ENCODE data around the gene TTI1. TPM values are rescaled to one million over a fixed set of nuclear protein-coding genes. Genes with fewer than 3 reads are reported as not detected.
"Not testable (repeated sequence)": the region's sequence is repeated elsewhere in the genome, so short reads cannot be mapped to it uniquely, and the experiment has no call there.

The TTI1 gene
- total RNA-seq, 2 experiments from 2014 or later = 29.3 to 32.2 TPM

DNA sequence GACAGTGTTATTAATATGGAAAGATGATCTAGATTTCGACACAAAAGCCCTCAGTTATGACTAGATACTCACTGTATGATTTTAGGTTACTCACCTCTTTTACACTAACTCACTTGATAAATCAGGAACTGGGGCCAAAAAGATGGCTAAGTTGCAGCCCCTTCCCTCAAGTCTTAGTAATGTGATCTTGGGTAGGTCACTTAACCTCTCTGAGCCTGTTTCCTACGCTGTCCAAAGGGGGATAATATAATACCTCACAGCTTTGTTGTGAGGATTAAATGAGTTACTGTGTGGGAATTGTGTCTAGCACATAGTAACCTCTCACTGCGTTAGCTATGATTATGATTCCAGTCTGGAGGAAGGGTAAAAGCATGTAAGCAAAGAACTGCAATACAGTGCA lies 1.3 kb downstream of the TTI1 start:
- H3K9me3 Mint-ChIP-seq (ENCODE audit: insufficient read depth) = no peaks in the 10 kb centered on the region
- ChIA-PET POLR2A (interaction anchor here (1.0 kb wide), 1 partner anchor 10 kb away, joined by 4 read pairs; no protein-coding TSS in a partner anchor), CTCF (interaction anchor here (2.4 kb wide), 1 partner anchor 26 kb away, joined by 12 read pairs; no protein-coding TSS in a partner anchor)
- peak overlapping the region; percentile 93 for H3K4me3 Mint-ChIP-seq
- H3K27me3 Mint-ChIP-seq (ENCODE audit: low read depth) = no peaks in the 10 kb centered on the region
- H3K36me3 Mint-ChIP-seq (ENCODE audit: low read depth) = peaks cover 50% of the 10 kb centered on the region
- H3K4me1 Mint-ChIP-seq (ENCODE audit: low read depth) = peaks cover 61% of the 10 kb centered on the region
- ATAC-seq (no peak), DNase-seq (no peak)
- H3K27ac Mint-ChIP-seq = peak overlapping the region; percentile 99

DNA sequence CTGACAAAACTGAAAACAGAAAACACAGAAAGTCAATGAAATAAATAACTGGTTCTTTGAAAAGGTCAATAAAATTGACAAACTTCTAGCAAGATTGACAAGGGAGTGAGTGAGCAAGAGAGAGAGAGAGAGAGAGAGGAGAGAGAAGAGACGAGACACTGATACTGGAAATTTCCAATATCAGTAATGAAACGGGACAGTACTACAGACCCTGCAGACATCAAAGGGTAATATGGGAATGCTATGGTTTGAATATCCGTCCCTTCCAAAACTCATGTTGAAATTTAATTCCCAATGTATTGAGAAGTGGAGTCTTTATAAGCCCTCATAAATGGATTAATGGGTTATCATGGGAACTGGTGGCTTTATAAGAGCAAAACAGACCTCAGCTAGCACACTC lies 3.8 kb downstream of the TTI1 start:
- no peak overlapping the region for H3K27ac Mint-ChIP-seq
- peaks cover 43% of the 10 kb centered on the region for H3K4me1 Mint-ChIP-seq (ENCODE audit: low read depth)
- no peaks in the 10 kb centered on the region for H3K27me3 Mint-ChIP-seq (ENCODE audit: low read depth)
- H3K36me3 Mint-ChIP-seq (ENCODE audit: low read depth) = peaks cover 41% of the 10 kb centered on the region
- no peaks in the 10 kb centered on the region for H3K9me3 Mint-ChIP-seq (ENCODE audit: insufficient read depth)
- ATAC-seq (no peak), DNase-seq (no peak)
- no peak overlapping the region for H3K4me3 Mint-ChIP-seq
- ChIA-PET CTCF (no interaction called here), POLR2A (interaction anchor here (0.6 kb wide), 1 partner anchor 1188 kb away, joined by 3 read pairs; no protein-coding TSS in a partner anchor)

DNA sequence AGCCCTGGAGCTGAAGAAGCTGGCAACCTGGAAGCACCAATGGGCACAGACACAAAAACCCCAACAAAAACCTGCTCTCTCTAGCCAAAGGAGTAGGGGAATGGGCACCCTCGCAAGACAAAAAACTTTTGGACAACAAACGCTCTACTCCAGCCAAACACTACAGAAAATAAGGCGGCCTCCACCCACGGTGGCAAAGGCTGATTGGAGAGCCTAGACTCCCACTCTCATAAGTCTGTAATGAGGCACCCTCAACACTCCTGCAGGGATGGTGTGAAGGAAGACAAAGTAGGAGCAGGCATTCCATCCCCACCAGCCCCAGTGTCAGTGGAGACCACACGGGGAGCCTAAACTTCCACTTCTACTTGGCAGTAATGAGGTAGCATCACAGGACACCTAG lies 8.8 kb downstream of the TTI1 start:
- peaks cover 27% of the 10 kb centered on the region for H3K36me3 Mint-ChIP-seq (ENCODE audit: low read depth)
- DNase-seq = no peak
- peaks cover 17% of the 10 kb centered on the region for H3K4me1 Mint-ChIP-seq (ENCODE audit: low read depth)
- H3K9me3 Mint-ChIP-seq (ENCODE audit: insufficient read depth) = no peaks in the 10 kb centered on the region
- no peak for ATAC-seq
- POLR2A ChIA-PET = no interaction called here
- H3K27ac Mint-ChIP-seq = no peak overlapping the region
- H3K27me3 Mint-ChIP-seq (ENCODE audit: low read depth) = no peaks in the 10 kb centered on the region
- H3K4me3 Mint-ChIP-seq = no peak overlapping the region
- CTCF ChIA-PET = no interaction called here

DNA sequence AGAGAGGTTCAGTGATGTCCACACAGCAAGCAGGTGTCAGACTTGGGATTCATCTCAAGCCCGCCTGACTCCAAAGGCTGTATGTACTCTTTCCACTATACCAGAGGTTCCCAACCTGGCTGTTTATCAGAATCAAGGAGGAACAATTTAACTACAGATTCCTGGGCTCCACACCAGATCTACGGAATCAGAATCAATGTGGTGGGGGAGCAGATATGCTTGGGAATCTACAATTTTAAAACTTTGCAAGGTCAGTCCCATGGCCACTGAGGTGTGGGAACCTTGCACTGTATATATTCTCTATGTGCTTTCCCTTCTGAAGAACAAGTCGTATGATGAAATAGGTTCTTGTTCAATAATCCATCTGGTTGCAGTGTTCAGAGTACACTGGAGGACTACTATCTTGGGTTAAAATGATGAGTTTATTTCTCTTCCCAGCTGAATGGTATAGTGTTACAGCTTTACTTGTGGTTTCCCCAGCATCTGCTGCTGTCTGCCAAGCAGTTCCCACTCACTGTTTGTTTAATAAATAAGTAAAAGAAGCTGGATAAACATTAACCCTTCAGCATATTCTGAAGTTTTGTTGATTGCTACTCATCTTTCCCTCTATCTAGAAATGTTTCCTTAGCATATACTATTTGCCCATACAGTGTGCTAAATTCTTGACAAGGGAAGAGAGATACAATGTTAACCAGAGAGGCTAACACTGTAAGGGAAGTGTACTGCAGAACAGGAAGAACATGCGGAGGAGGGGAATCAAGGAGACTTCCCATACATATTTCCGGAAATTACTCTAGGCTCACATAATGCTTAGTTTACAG lies 9.9 kb downstream of the TTI1 start:
- ATAC-seq (no peak), DNase-seq (peak; percentile 17)
- no peak overlapping the region for H3K27ac Mint-ChIP-seq
- no peak overlapping the region for H3K4me3 Mint-ChIP-seq
- ChIA-PET POLR2A (interaction anchor here (0.7 kb wide), 1 partner anchor 10 kb away, joined by 3 read pairs; the partner anchor contains the start of gene TTI1), CTCF (no interaction called here)
- H3K36me3 Mint-ChIP-seq (ENCODE audit: low read depth) = peaks cover 31% of the 10 kb centered on the region
- peaks cover 6% of the 10 kb centered on the region for H3K4me1 Mint-ChIP-seq (ENCODE audit: low read depth)
- peaks cover under 1% of the 10 kb centered on the region for H3K9me3 Mint-ChIP-seq (ENCODE audit: insufficient read depth)
- H3K27me3 Mint-ChIP-seq (ENCODE audit: low read depth) = no peaks in the 10 kb centered on the region

DNA sequence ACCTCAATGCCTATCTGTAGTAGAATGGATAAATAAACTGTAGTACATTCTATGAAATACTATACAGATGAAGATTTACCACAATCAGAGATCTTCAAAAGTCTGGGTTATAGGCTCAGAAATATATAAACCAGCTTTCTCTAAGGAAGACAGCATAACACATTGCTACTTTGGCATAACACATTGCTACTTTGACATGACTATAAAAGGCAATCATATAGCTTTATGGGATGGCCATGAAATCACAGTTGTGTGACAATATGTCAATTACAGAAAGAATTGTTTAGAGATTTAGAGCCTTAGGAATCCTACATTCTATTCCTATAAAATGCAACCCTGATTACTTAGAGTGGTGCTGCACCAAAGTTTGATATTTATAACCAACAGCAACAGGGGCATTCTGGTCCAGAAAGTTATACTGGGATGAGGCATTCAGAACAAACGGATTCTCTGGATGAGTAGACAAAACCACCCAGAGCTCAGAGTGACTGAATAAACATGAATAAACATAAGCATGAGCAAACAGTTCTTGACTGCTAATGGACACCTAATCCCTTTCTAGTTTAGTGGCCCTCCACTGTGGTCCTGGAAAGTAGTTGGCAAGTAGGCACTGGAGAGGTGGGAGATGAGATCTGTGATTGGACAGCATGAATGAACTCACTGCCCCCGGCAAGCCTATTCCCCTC lies 12.0 kb downstream of the TTI1 start:
- no peak overlapping the region for H3K27ac Mint-ChIP-seq
- H3K4me1 Mint-ChIP-seq (ENCODE audit: low read depth) = no peaks in the 10 kb centered on the region
- no peak for ATAC-seq
- no peak overlapping the region for H3K4me3 Mint-ChIP-seq
- H3K27me3 Mint-ChIP-seq (ENCODE audit: low read depth) = no peaks in the 10 kb centered on the region
- CTCF ChIA-PET = interaction anchor here (1.4 kb wide), 1 partner anchor 200 kb away, joined by 5 read pairs; no protein-coding TSS in a partner anchor
- DNase-seq = no peak
- POLR2A ChIA-PET = no interaction called here
- peaks cover 12% of the 10 kb centered on the region for H3K9me3 Mint-ChIP-seq (ENCODE audit: insufficient read depth)
- H3K36me3 Mint-ChIP-seq (ENCODE audit: low read depth) = peaks cover 43% of the 10 kb centered on the region

DNA sequence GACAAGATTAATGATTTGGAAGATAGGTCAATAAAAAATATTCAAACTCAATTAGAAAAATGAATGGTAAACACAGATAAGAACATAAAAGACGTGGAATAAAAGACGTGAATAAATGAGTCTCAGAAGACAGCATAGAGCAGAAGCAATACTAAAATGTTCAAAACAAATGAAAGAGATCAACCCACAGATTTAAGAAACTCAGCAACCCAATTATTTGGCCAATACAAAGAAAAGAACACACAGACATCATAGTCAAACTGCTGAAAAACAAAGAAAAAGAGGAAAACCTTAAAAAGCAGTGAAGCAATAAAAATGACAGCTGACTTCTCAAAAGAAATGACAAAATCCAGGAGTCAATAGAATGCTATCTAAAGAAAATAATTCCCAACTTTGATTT lies 14.9 kb downstream of the TTI1 start:
- Mint-ChIP-seq H3K4me1 (ENCODE audit: low read depth) (no peaks in the 10 kb centered on the region), H3K27me3 (ENCODE audit: low read depth) (no peaks in the 10 kb centered on the region), H3K36me3 (ENCODE audit: low read depth) (peaks cover 61% of the 10 kb centered on the region), H3K9me3 (ENCODE audit: insufficient read depth) (peaks cover 12% of the 10 kb centered on the region), H3K4me3 (no peak overlapping the region), H3K27ac (no peak overlapping the region)
- ChIA-PET CTCF (no interaction called here), POLR2A (no interaction called here)
- ATAC-seq (no peak), DNase-seq (no peak)

DNA sequence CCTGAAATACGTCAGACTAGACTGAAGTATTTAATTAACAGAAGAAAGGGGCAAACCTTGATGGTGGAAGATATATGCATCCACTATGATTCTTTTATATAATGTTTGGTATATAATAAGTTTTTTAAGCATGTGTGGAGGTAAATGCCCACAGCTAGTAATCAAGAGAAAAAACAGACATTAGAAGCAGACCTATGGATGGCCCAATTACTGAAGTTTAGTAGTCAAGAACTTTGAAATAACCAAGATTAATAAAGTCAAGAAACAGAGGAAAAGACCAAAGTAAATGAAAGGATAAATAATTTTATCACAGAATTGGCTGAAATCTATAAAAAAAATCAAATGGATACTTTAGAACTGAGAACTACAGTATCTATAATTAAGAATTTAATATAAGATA lies 15.3 kb downstream of the TTI1 start:
- Mint-ChIP-seq H3K27me3 (ENCODE audit: low read depth) (no peaks in the 10 kb centered on the region), H3K27ac (no peak overlapping the region), H3K9me3 (ENCODE audit: insufficient read depth) (peaks cover 12% of the 10 kb centered on the region), H3K4me3 (no peak overlapping the region), H3K4me1 (ENCODE audit: low read depth) (no peaks in the 10 kb centered on the region), H3K36me3 (ENCODE audit: low read depth) (peaks cover 65% of the 10 kb centered on the region)
- DNase-seq (no peak), ATAC-seq (no peak)
- ChIA-PET CTCF (no interaction called here), POLR2A (interaction anchor here (1.2 kb wide), 1 partner anchor 16 kb away, joined by 7 read pairs; the partner anchor contains the start of genes RPRD1B and TTI1)

DNA sequence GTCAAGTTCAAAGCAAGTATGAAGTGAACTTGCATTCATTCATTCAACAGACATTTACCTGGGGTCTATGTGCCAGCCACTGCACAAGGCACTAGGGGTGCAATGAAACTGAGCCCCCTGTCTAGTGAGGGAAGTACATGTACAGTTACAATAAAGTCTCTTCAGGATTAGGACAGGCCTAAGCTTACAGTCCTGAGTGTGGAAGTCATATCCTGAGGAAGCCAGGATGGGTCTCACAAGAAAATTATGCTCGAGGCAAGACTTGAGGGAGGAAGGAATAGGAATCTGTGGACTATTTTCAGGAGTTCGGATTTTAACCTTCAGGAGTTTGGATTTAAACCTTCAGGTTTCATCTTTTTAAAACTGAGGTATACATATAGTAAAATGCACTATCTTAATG lies 19.4 kb downstream of the TTI1 start:
- ATAC-seq = no peak
- Mint-ChIP-seq H3K27ac (no peak overlapping the region), H3K36me3 (ENCODE audit: low read depth) (peaks cover 76% of the 10 kb centered on the region), H3K4me1 (ENCODE audit: low read depth) (no peaks in the 10 kb centered on the region), H3K4me3 (no peak overlapping the region), H3K9me3 (ENCODE audit: insufficient read depth) (peaks cover 12% of the 10 kb centered on the region), H3K27me3 (ENCODE audit: low read depth) (no peaks in the 10 kb centered on the region)
- POLR2A ChIA-PET = no interaction called here
- CTCF ChIA-PET = interaction anchor here (0.8 kb wide), 1 partner anchor 9 kb away, joined by 3 read pairs; no protein-coding TSS in a partner anchor
- DNase-seq = no peak

DNA sequence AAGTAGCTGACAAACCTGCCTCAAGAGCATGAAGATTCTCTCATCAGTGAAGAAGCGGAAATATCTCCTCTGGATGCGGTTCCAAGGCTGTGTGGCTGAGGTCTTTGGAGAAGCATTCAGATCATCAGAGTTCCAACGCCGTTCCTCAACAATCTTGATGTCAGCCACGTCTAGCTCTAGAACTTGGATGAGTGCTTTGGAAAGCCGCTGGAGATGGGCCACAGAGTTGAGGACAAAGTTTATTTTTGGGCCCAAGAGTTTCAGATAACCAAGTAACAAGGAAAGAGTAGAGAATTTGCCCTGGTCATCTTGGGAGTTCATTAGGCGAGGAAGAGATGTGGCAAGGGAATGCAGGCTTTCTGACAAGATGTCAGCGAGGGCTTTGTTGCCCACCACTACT lies 20.9 kb downstream of the TTI1 start:
- Mint-ChIP-seq H3K4me1 (ENCODE audit: low read depth) (peaks cover 1% of the 10 kb centered on the region), H3K27me3 (ENCODE audit: low read depth) (no peaks in the 10 kb centered on the region), H3K36me3 (ENCODE audit: low read depth) (peaks cover 72% of the 10 kb centered on the region), H3K9me3 (ENCODE audit: insufficient read depth) (peaks cover 4% of the 10 kb centered on the region), H3K4me3 (no peak overlapping the region), H3K27ac (no peak overlapping the region)
- POLR2A ChIA-PET = interaction anchor here (0.5 kb wide), 1 partner anchor 648 kb away, joined by 3 read pairs; no protein-coding TSS in a partner anchor
- no peak for DNase-seq
- CTCF ChIA-PET = no interaction called here
- no peak for ATAC-seq

DNA sequence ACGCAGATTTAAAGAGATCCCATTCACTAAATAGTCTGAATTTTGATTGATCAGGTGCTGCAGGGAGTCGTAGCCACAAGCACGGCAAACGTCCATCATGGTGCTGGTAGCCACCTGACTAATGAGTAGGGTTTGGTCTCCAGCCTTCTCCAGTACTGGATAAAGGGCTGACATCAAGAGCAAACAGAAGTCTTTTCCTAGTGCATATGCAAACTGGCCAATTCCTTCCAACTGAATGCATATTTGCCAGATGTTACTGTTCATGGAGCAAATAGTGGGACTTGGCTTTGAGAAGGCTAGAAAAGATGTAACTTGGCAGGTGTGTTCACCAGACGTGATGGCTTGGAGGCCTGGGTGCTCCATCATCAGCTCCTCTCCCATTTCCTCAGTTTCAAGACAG lies 21.6 kb downstream of the TTI1 start:
- POLR2A ChIA-PET = no interaction called here
- Mint-ChIP-seq H3K36me3 (ENCODE audit: low read depth) (peaks cover 69% of the 10 kb centered on the region), H3K27me3 (ENCODE audit: low read depth) (no peaks in the 10 kb centered on the region), H3K4me3 (no peak overlapping the region), H3K27ac (no peak overlapping the region), H3K4me1 (ENCODE audit: low read depth) (peaks cover 1% of the 10 kb centered on the region), H3K9me3 (ENCODE audit: insufficient read depth) (no peaks in the 10 kb centered on the region)
- no peak for ATAC-seq
- no peak for DNase-seq
- CTCF ChIA-PET = no interaction called here

DNA sequence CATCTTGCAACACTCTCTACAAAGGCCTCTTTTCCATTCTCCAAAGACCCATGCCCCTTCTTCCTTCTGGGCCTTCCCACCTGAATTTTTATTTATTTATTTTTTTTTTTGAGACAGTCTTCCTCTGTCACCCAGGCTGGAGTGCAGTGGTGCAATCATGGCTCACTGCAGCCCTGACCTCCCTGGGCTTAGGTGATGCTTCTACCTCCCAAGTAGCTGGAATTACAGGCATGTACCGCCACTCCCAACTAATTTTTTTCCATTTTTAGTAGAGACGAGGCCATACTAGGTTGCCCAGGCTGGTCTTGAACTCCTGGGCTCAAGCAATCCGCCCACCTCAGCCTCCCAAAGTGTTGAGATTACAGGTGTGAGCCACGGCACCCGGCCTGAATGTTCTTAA lies 23.8 kb downstream of the TTI1 start:
- ATAC-seq, CTCF ChIA-PET: not testable (repeated sequence)

More for the DNA sequence above, 23.8 kb downstream of the TTI1 start:
- H3K27ac Mint-ChIP-seq; H3K27me3 Mint-ChIP-seq (ENCODE audit: low read depth); H3K4me3 Mint-ChIP-seq; DNase-seq; H3K9me3 Mint-ChIP-seq (ENCODE audit: insufficient read depth); H3K4me1 Mint-ChIP-seq (ENCODE audit: low read depth): not testable (repeated sequence)
- POLR2A ChIA-PET = interaction anchor here (0.6 kb wide), 1 partner anchor 228 kb away, joined by 3 read pairs; no protein-coding TSS in a partner anchor
- H3K36me3 Mint-ChIP-seq (ENCODE audit: low read depth) = peaks cover 61% of the 10 kb centered on the region

All from activated CD8-positive, alpha-beta T cell treated with anti-CD3 and anti-CD28 coated beads, Interleukin-2, amount 10 ng/mL, durations not matched to agents 7 days and 5 days (primary cell).